ENCODE results near the gene RBKS. TPM values are rescaled to one million over a fixed set of nuclear protein-coding genes. Genes with fewer than 3 reads are reported as not detected.

RBKS gene
- total and polyA plus RNA-seq, 2 of the 13 experiments (the other 11 are each of a cell fraction or from before 2014, with no cell fraction given), result 7.7 to 8.3 TPM

DNA sequence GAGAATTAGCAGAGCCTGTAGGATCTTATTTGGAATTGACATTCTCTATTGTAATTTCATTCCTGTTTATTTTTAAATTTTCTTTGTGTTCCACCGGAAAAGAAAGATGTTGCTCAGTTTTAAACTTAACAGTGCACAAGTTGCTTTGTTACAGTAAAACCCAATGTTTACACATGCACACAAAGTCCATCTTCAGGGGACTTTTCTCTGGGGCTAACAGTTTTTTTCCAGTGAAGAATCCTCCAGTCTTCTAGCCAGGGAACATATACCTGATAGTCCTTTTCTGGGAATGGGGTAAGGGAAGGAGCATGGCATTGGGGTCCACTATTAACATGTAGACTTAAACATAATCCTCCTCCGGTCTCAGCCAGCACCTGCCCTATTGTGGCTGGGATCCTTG is 143.9 kb downstream of the RBKS start (continued):
- TF ChIP-seq AGO1 (IDR thresholded peaks at IDR 0.05; ENCODE audit: low read depth, low read length, poor library complexity, severe bottlenecking) (no peak), PLRG1 (conservative IDR thresholded peaks at IDR 0.05) (no peak), HMGA1 (CRISPR knock-in tag; conservative IDR thresholded peaks at IDR 0.05) (no peak), ATF7 (IDR thresholded peaks at IDR 0.05) (no peak), ATF7 (CRISPR knock-in tag; IDR thresholded peaks at IDR 0.05) (no peak), ZNF546 (CRISPR knock-in tag; conservative IDR thresholded peaks at IDR 0.05) (no peak), CREB1 (IDR thresholded peaks at IDR 0.05) (no peak), CREB1 (CRISPR knock-in tag; IDR thresholded peaks at IDR 0.05) (0 out of 2 replicates have a peak, but pooled peaks have one; percentile 57), SMAD3 (CRISPR knock-in tag; IDR thresholded peaks at IDR 0.05) (peak; percentile 82; the same call in 1 of the 2 replicates), ZNF382 (CRISPR knock-in tag; IDR thresholded peaks at IDR 0.05; ENCODE audit: borderline replicate concordance) (no peak), ZMAT3 (CRISPR knock-in tag; conservative IDR thresholded peaks at IDR 0.05) (no peak), ZNF354B (CRISPR knock-in tag; IDR thresholded peaks at IDR 0.05) (no peak), HOXD1 (CRISPR knock-in tag; IDR thresholded peaks at IDR 0.05) (no peak), POGZ (CRISPR knock-in tag; IDR thresholded peaks at IDR 0.05) (peak; percentile 63; the same call in 1 of the 2 replicates), NFE2L2 (IDR thresholded peaks at IDR 0.05; ENCODE audit: low read length) (no peak), ZNF841 (CRISPR knock-in tag; IDR thresholded peaks at IDR 0.05; ENCODE audit: borderline replicate concordance) (no peak), NFKBIZ (CRISPR knock-in tag; IDR thresholded peaks at IDR 0.05) (no peak), ZFP36L2 (CRISPR knock-in tag; IDR thresholded peaks at IDR 0.05) (no peak), PCBP2 (optimal IDR thresholded peaks at IDR 0.05; ENCODE audit: low read depth, low read length, poor library complexity, severe bottlenecking) (no peak), FOXO1 (CRISPR knock-in tag; IDR thresholded peaks at IDR 0.05) (peak; percentile 49; the same call in 1 of the 2 replicates), ASH2L (IDR thresholded peaks at IDR 0.05; ENCODE audit: insufficient read length, low read depth, low read length) (peak; percentile 91), ZNF282 (IDR thresholded peaks at IDR 0.05; ENCODE audit: partially characterized antibody) (no peak), HES4 (CRISPR knock-in tag; IDR thresholded peaks at IDR 0.05; ENCODE audit: borderline replicate concordance) (no peak)
- TF ChIP-seq, protein P1, sequence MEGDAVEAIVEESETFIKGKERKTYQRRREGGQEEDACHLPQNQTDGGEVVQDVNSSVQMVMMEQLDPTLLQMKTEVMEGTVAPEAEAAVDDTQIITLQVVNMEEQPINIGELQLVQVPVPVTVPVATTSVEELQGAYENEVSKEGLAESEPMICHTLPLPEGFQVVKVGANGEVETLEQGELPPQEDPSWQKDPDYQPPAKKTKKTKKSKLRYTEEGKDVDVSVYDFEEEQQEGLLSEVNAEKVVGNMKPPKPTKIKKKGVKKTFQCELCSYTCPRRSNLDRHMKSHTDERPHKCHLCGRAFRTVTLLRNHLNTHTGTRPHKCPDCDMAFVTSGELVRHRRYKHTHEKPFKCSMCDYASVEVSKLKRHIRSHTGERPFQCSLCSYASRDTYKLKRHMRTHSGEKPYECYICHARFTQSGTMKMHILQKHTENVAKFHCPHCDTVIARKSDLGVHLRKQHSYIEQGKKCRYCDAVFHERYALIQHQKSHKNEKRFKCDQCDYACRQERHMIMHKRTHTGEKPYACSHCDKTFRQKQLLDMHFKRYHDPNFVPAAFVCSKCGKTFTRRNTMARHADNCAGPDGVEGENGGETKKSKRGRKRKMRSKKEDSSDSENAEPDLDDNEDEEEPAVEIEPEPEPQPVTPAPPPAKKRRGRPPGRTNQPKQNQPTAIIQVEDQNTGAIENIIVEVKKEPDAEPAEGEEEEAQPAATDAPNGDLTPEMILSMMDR (CRISPR knock-in tag; IDR thresholded peaks at IDR 0.05), result no peak
- TF ChIP-seq, protein P2, sequence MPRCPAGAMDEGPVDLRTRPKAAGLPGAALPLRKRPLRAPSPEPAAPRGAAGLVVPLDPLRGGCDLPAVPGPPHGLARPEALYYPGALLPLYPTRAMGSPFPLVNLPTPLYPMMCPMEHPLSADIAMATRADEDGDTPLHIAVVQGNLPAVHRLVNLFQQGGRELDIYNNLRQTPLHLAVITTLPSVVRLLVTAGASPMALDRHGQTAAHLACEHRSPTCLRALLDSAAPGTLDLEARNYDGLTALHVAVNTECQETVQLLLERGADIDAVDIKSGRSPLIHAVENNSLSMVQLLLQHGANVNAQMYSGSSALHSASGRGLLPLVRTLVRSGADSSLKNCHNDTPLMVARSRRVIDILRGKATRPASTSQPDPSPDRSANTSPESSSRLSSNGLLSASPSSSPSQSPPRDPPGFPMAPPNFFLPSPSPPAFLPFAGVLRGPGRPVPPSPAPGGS (CRISPR knock-in tag; IDR thresholded peaks at IDR 0.05), result no peak
- TF ChIP-seq, protein P3, sequence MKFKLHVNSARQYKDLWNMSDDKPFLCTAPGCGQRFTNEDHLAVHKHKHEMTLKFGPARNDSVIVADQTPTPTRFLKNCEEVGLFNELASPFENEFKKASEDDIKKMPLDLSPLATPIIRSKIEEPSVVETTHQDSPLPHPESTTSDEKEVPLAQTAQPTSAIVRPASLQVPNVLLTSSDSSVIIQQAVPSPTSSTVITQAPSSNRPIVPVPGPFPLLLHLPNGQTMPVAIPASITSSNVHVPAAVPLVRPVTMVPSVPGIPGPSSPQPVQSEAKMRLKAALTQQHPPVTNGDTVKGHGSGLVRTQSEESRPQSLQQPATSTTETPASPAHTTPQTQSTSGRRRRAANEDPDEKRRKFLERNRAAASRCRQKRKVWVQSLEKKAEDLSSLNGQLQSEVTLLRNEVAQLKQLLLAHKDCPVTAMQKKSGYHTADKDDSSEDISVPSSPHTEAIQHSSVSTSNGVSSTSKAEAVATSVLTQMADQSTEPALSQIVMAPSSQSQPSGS (CRISPR knock-in tag; IDR thresholded peaks at IDR 0.05), result no peak
- TF ChIP-seq, protein P4, sequence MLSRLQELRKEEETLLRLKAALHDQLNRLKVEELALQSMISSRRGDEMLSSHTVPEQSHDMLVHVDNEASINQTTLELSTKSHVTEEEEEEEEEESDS (CRISPR knock-in tag; IDR thresholded peaks at IDR 0.05; ENCODE audit: borderline replicate concordance), result no peak

Measured in HepG2 (cell line).